ENCODE data around the gene RNASEL.
"Not testable (repeated sequence)": the region's sequence is repeated elsewhere in the genome, so short reads cannot be mapped to it uniquely, and the experiment has no call there.

The RNASEL gene

DNA sequence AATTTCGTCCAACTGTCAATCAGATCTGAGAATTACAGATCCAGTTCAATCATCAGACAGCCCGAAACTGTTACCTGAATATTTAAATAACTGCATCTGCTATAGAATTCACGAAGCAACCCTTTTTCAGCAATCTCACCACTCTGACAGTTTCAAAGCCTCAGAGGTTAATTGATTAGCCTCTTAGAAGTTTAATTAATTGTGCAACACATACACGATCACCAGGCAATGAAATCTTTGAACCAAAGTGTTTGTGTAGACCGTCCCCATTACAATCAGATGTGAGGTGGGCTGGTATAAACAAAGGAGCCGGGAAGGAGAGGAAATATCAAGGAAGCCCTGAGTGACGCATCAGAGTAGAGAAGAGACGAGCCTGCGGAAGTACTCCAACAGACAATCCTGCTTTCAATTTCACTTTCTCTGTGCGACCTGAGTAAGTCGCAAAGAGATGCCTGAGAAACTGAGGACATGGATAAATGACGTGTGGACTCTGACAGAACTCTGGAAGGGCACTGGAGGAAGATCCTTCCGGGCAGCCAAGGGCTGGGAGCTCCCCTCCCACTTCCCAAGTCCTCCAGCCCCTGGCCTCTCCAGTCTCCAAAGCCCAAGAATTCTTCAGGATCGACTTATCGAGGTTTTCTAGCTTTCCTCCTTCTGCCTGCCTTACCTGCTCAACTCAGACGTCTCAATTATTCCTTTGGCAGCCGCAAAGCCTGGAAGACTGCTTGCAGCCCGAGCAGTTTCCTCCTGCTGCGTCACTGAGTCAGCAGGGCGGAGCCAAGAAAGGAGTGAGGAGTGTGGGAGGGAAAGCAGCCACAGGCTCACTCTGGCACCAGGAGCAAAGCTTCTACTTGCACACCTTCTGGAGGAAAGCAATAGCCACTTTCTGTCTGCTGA lies at the start of gene RNASEL:
Gene RNASEL (minus strand): TSS at position 757 of the 897 bp plus-strand sequence. CDS start 2,450 bp downstream, outside the sequence.
- Histone ChIP-seq H3K9me3 (ENCODE audit: control insufficient read depth, low read length) (no peaks in the 10 kb centered on the region), H3K4me1 (ENCODE audit: control insufficient read depth, insufficient read depth, low read length) (no peaks in the 10 kb centered on the region), H3K36me3 (ENCODE audit: control insufficient read depth, insufficient read depth, low read length) (no peaks in the 10 kb centered on the region), H3K4me3 (ENCODE audit: low read length) (peak within 1 kb of the TSS; percentile 83), H3K9ac (ENCODE audit: low read length) (peak within 1 kb of the TSS; percentile 94), H3K27me3 (ENCODE audit: control insufficient read depth, insufficient read depth, low read length) (no peaks in the 10 kb centered on the region)

- Histone ChIP-seq H3K9me3 (ENCODE audit: control insufficient read depth, low read length) (no peaks in the 10 kb centered on the region), H3K36me3 (ENCODE audit: control insufficient read depth, insufficient read depth, low read length) (no peaks in the 10 kb centered on the region), H3K27me3 (ENCODE audit: control insufficient read depth, insufficient read depth, low read length) (no peaks in the 10 kb centered on the region), H3K4me3 (ENCODE audit: low read length) (no peak overlapping the region), H3K4me1 (ENCODE audit: control insufficient read depth, insufficient read depth, low read length) (no peaks in the 10 kb centered on the region), H3K9ac (ENCODE audit: low read length) (no peak overlapping the region)
Measured at GRCh38 chr1:182637769-182638168, 48.7 kb upstream of the RNASEL start.

DNA sequence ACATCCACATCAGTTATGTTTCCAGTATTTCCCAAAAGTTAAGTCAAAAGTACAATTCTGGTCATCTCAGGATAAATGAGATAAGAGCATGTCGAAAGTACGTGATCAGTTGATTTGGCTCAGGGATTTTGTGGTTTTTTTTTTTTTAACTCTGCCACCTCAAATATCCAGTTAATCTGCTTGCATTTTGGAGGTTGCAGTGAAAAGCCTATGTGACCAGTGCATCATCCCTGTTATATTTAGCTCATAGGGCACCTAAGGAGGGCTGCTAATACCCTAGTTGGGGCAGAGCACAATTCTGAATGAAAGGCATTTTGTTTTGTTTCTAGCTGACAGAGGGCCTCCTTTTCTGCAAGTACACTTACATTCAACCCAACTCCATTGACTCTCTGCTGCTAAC lies 46.8 kb upstream of the RNASEL start:
- H3K27me3 ChIP-seq (ENCODE audit: control insufficient read depth, insufficient read depth, low read length) = no peaks in the 10 kb centered on the region
- H3K9me3 ChIP-seq (ENCODE audit: control insufficient read depth, low read length) = no peaks in the 10 kb centered on the region
- H3K4me3 ChIP-seq (ENCODE audit: low read length) = no peak overlapping the region

DNA sequence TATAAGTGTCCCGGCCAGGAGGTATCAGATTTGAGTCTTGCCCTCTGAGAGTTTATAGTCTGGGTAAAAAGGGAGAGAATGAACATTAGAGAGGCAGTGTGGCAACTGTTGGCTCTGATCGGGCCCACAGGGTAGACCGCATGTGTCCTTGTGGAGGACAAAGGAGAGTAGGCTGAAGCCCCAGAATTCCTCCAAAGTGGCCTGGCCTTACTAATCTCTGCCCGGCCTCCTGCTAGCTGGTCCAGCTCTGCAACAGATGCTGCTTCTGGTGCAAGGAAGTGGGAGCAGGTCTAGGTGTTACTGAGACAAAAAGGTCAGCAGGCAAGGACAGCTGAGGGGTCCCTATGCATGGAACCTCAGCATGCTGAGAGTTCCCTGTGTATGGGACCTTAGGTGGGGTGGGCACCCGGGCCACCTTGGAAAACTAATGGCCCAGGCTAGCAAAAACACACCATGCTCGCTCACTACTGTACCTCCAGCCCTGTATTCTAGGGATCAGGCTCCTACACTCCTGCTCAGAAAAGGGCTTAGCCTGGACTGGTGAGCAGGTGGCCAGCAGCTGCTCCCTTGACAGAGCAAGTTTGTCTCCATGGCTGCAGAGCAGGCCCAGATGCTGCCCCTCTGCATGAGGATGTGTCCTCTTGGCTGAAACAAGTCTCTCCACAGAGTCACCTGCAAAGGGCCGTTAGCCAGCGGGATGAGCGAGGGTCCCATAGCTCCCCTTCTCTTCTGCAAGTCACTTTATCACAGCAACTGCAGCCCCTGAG lies 45.4 kb upstream of the RNASEL start:
- Histone ChIP-seq H3K9me3 (ENCODE audit: control insufficient read depth, low read length) (no peaks in the 10 kb centered on the region), H3K36me3 (ENCODE audit: control insufficient read depth, insufficient read depth, low read length) (no peaks in the 10 kb centered on the region), H3K9ac (ENCODE audit: low read length) (no peak overlapping the region), H3K27me3 (ENCODE audit: control insufficient read depth, insufficient read depth, low read length) (no peaks in the 10 kb centered on the region), H3K4me1 (ENCODE audit: control insufficient read depth, insufficient read depth, low read length) (no peaks in the 10 kb centered on the region), H3K4me3 (ENCODE audit: low read length) (no peak overlapping the region)

More for the DNA sequence above, 46.8 kb upstream of the RNASEL start:
- no peaks in the 10 kb centered on the region for H3K36me3 ChIP-seq (ENCODE audit: control insufficient read depth, insufficient read depth, low read length)
- H3K9ac ChIP-seq (ENCODE audit: low read length) = no peak overlapping the region
- H3K4me1 ChIP-seq (ENCODE audit: control insufficient read depth, insufficient read depth, low read length) = no peaks in the 10 kb centered on the region

- H3K27me3 ChIP-seq (ENCODE audit: control insufficient read depth, insufficient read depth, low read length) = no peaks in the 10 kb centered on the region
- no peaks in the 10 kb centered on the region for H3K4me1 ChIP-seq (ENCODE audit: control insufficient read depth, insufficient read depth, low read length)
- no peak overlapping the region for H3K9ac ChIP-seq (ENCODE audit: low read length)
Measured at GRCh38 chr1:182633657-182634281, 44.7 kb upstream of the RNASEL start.

DNA sequence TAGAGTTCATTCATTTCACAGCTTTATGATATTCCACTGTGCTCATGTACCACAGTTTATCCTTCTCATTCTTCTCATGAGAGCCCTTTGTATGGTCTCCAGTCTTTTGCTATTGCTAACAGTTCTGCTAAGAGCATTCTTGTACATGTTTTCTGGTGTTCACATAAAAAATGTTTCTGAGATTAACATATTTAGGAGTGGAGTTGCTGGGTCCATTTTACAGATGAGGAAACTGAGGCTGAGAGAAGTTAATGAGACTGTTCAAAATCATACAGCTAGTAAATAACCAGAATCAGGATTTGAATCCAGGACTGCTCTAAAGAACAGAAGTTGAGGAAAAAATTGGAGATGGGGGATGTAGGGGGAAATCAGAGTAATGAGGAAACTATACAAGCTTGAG lies 44.0 kb upstream of the RNASEL start:
- Histone ChIP-seq H3K4me3 (ENCODE audit: low read length) (no peak overlapping the region), H3K27me3 (ENCODE audit: control insufficient read depth, insufficient read depth, low read length) (no peaks in the 10 kb centered on the region), H3K9me3 (ENCODE audit: control insufficient read depth, low read length) (no peaks in the 10 kb centered on the region), H3K36me3 (ENCODE audit: control insufficient read depth, insufficient read depth, low read length) (no peaks in the 10 kb centered on the region), H3K9ac (ENCODE audit: low read length) (no peak overlapping the region), H3K4me1 (ENCODE audit: control insufficient read depth, insufficient read depth, low read length) (no peaks in the 10 kb centered on the region)

More at GRCh38 chr1:182633657-182634281, 44.7 kb upstream of the RNASEL start:
- Histone ChIP-seq H3K4me3 (ENCODE audit: low read length) (no peak overlapping the region), H3K36me3 (ENCODE audit: control insufficient read depth, insufficient read depth, low read length) (no peaks in the 10 kb centered on the region), H3K9me3 (ENCODE audit: control insufficient read depth, low read length) (no peaks in the 10 kb centered on the region)

DNA sequence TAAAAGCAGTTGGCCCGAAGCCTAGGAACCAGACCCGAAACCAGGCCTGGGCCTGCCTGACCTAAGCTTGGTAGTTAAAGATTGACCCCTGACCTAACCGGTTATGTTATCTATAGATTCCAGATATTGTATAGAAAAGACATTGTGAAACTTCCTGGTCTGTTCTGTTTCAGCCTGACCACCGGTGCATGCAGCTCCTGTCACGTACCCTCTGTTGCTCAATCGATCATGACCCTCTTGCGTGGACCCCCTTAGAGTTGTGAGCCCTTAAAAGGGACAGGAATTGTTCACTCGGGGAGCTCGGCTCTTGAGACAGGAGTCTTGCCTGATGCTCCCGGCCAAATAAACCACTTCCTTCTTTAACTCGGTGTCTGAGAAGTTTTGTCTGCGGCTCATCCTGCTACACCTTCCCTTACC lies 43.4 kb upstream of the RNASEL start:
- not testable (repeated sequence) for H3K9me3 ChIP-seq (ENCODE audit: control insufficient read depth, low read length); H3K36me3 ChIP-seq (ENCODE audit: control insufficient read depth, insufficient read depth, low read length); H3K9ac ChIP-seq (ENCODE audit: low read length); H3K4me3 ChIP-seq (ENCODE audit: low read length); H3K4me1 ChIP-seq (ENCODE audit: control insufficient read depth, insufficient read depth, low read length); H3K27me3 ChIP-seq (ENCODE audit: control insufficient read depth, insufficient read depth, low read length)

GRCh38 chr1:182631954-182632353 lies 42.9 kb upstream of the RNASEL start:
- H3K36me3 ChIP-seq (ENCODE audit: control insufficient read depth, insufficient read depth, low read length) = no peaks in the 10 kb centered on the region
- H3K27me3 ChIP-seq (ENCODE audit: control insufficient read depth, insufficient read depth, low read length) = no peaks in the 10 kb centered on the region
- H3K4me1 ChIP-seq (ENCODE audit: control insufficient read depth, insufficient read depth, low read length) = no peaks in the 10 kb centered on the region
- no peaks in the 10 kb centered on the region for H3K9me3 ChIP-seq (ENCODE audit: control insufficient read depth, low read length)
- no peak overlapping the region for H3K9ac ChIP-seq (ENCODE audit: low read length)
- H3K4me3 ChIP-seq (ENCODE audit: low read length) = no peak overlapping the region

DNA sequence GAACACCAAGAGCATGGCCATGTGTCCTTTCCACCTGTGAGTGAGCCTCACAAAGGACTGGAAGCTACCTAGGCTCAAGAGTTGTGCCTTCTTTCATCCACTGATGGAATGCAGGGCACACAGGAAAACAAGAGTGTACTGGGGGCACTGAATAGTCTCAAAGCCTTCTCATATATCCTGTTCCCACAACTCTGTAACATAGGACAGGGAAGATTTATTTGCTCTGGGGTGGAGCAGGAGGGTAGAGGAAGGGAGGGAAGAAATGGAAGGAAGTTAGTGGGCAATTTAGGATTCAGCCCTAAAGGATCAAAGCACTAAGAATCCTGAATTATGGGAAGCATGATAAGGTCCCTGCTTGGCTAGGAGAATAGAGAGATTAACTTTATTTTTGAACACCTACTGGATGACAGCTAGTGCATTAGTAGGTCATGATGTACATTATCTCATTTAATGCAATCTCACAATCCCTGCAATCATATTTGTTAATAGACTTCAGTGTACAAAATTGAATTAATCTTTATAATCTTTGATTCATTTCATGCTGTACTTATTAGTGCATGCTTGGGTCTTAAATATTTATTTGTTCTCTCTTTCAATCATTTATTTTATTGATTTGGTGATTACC lies 42.1 kb upstream of the RNASEL start:
- H3K4me1 ChIP-seq (ENCODE audit: control insufficient read depth, insufficient read depth, low read length) = no peaks in the 10 kb centered on the region
- H3K4me3 ChIP-seq (ENCODE audit: low read length) = no peak overlapping the region
- H3K9ac ChIP-seq (ENCODE audit: low read length) = no peak overlapping the region
- H3K36me3 ChIP-seq (ENCODE audit: control insufficient read depth, insufficient read depth, low read length) = no peaks in the 10 kb centered on the region
- H3K27me3 ChIP-seq (ENCODE audit: control insufficient read depth, insufficient read depth, low read length) = no peaks in the 10 kb centered on the region
- no peaks in the 10 kb centered on the region for H3K9me3 ChIP-seq (ENCODE audit: control insufficient read depth, low read length)

GRCh38 chr1:182630586-182630985 lies 41.5 kb upstream of the RNASEL start:
- Histone ChIP-seq H3K36me3 (ENCODE audit: control insufficient read depth, insufficient read depth, low read length) (no peaks in the 10 kb centered on the region), H3K4me3 (ENCODE audit: low read length) (no peak overlapping the region), H3K9ac (ENCODE audit: low read length) (no peak overlapping the region), H3K9me3 (ENCODE audit: control insufficient read depth, low read length) (no peaks in the 10 kb centered on the region), H3K4me1 (ENCODE audit: control insufficient read depth, insufficient read depth, low read length) (no peaks in the 10 kb centered on the region), H3K27me3 (ENCODE audit: control insufficient read depth, insufficient read depth, low read length) (no peaks in the 10 kb centered on the region)

- Histone ChIP-seq H3K36me3 (ENCODE audit: control insufficient read depth, insufficient read depth, low read length) (no peaks in the 10 kb centered on the region), H3K9me3 (ENCODE audit: control insufficient read depth, low read length) (no peaks in the 10 kb centered on the region)
Measured at GRCh38 chr1:182629499-182630096, 40.5 kb upstream of the RNASEL start.

More at GRCh38 chr1:182629499-182630096, 40.5 kb upstream of the RNASEL start:
- H3K27me3 ChIP-seq (ENCODE audit: control insufficient read depth, insufficient read depth, low read length) = no peaks in the 10 kb centered on the region
- no peaks in the 10 kb centered on the region for H3K4me1 ChIP-seq (ENCODE audit: control insufficient read depth, insufficient read depth, low read length)
- no peak overlapping the region for H3K9ac ChIP-seq (ENCODE audit: low read length)
- no peak overlapping the region for H3K4me3 ChIP-seq (ENCODE audit: low read length)

Data from mucosa of stomach (tissue), 1 donor.